ENCODE results near the gene RCOR3.

RCOR3 gene

DNA sequence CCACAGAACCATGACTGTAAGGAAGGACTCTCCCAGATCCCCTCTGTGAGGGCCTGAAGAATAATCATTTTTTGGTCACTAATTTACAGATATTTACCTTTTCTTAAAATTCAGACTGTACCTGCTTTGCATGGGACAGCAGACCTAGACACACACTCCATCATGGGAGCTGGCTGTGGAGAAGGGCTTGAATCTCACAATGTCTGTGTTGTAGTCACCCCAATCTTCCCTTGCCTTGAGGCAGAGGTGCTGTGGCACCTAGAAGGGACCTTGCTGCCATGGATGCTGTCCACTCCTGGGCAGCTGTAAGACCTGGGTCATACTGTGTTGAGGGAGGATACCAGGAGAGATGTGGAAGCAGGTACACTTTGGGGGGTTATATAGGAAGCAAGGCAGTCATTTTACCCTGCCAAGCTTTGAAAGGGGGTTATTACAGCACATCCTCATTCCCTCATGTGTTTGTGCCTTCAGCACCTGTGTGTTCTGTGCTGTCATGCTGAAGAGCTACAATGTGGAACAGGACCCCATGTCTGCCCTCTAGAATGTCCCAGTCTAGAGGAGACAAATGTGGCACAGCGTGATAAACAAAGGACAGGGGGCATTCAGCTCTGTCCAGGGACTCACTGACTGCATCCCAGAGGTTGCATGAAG lies 94.5 kb downstream of the RCOR3 start:
- DNase-seq (ENCODE audit: low read depth) = no peak
- no peak overlapping the region for H3K4me3 ChIP-seq (ENCODE audit: low read depth, low read length)
- TF ChIP-seq, protein P1, sequence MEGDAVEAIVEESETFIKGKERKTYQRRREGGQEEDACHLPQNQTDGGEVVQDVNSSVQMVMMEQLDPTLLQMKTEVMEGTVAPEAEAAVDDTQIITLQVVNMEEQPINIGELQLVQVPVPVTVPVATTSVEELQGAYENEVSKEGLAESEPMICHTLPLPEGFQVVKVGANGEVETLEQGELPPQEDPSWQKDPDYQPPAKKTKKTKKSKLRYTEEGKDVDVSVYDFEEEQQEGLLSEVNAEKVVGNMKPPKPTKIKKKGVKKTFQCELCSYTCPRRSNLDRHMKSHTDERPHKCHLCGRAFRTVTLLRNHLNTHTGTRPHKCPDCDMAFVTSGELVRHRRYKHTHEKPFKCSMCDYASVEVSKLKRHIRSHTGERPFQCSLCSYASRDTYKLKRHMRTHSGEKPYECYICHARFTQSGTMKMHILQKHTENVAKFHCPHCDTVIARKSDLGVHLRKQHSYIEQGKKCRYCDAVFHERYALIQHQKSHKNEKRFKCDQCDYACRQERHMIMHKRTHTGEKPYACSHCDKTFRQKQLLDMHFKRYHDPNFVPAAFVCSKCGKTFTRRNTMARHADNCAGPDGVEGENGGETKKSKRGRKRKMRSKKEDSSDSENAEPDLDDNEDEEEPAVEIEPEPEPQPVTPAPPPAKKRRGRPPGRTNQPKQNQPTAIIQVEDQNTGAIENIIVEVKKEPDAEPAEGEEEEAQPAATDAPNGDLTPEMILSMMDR (IDR thresholded peaks at IDR 0.05; ENCODE audit: control insufficient read depth, extremely low read depth, insufficient read depth) = no peak

DNA sequence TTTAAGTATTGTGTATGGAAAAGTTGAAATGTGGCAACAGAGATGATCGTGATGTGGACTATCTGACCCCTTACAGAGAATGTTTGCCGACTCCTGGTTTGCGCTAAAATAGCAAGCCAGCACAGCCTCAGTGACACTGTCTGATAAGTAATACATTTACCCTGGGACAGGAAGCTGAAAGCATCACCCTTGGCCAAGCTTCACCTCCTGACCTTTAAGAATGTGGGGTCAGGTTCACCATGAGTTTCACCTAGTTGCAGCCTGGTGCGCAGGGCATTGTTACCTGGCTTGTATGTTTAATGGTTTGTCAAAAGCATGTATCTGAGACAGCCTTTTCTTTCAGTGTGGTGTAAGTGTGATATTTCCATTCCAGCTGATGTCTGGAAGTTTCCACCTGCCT lies 96.7 kb downstream of the RCOR3 start:
- TF ChIP-seq, protein P1 (IDR thresholded peaks at IDR 0.05; ENCODE audit: control insufficient read depth, extremely low read depth, insufficient read depth) = no peak
- no peak overlapping the region for H3K4me3 ChIP-seq (ENCODE audit: low read depth, low read length)
- no peak for DNase-seq (ENCODE audit: low read depth)

DNA sequence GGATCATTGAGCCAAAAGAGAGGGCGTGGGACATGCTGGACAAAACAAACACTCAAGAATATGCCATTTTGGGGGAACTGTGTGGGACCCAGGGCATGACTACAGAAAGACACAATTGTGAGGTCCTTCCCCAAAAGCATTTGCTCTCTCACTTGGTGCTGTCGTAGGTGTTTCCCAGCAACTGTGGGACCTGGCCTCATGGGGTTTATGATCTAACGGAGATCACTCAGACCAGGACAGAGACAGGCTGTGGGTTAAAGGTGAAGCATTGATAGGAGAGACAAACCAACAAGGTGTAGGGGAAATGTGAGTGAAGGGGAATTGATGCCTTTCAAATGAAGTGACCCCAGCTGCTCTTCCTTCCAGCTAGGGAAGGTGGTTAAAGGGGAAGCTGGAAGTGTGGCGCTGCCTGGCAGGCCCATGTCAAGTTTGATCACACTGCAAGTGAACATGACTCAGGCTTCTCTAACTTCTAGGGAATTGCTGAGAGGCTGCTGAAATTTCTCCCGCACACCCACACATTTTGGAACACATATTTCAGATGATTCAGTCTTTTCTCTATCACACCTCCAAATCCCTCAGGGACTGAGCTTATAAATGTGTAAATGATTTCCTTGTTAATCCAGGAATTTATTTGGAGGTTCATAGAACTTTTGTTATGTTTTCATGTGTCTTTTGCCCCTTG lies 97.7 kb downstream of the RCOR3 start:
- TF ChIP-seq, protein P1 (IDR thresholded peaks at IDR 0.05; ENCODE audit: control insufficient read depth, extremely low read depth, insufficient read depth) = no peak
- DNase-seq (ENCODE audit: low read depth) = no peak
- H3K4me3 ChIP-seq (ENCODE audit: low read depth, low read length) = no peak overlapping the region

DNA sequence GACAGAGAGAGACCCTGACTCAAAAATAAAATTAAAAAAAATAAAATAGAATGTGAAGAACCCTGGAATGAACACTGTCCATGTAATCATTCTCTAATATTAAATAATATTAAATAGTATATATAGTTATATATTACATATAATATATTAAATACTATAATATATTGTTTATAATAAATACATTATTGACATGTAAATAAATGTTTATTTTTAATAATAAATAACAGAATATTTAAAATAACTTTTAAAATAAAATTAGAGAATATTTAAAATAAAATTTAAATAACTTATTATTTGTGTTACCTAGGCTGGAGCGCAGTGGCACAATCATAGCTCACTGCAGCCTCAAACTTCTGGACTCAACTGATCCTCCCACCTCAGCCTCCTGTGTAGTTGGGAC lies 99.5 kb downstream of the RCOR3 start:
- no peak for DNase-seq (ENCODE audit: low read depth)
- H3K4me3 ChIP-seq (ENCODE audit: low read depth, low read length) = no peak overlapping the region
- TF ChIP-seq, protein P1 (IDR thresholded peaks at IDR 0.05; ENCODE audit: control insufficient read depth, extremely low read depth, insufficient read depth) = no peak

DNA sequence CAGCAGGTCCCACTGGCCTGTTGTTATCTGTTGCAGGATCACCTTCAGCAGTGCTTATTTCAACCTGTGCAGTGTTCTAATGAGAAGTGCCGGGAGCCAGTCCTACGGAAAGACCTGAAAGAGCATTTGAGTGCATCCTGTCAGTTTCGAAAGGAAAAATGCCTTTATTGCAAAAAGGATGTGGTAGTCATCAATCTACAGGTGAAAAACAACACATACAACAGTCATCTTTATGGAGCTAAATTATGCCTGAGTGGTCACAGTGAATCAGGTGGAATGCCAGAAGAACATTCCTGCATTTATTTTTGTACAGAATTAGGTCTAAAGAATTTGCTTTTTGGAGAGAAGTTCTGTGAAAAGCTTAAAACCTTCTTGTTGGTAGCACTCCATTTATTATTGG lies 100.7 kb downstream of the RCOR3 start:
- TF ChIP-seq, protein P1 (IDR thresholded peaks at IDR 0.05; ENCODE audit: control insufficient read depth, extremely low read depth, insufficient read depth) = no peak
- DNase-seq (ENCODE audit: low read depth) = no peak
- no peak overlapping the region for H3K4me3 ChIP-seq (ENCODE audit: low read depth, low read length)

DNA sequence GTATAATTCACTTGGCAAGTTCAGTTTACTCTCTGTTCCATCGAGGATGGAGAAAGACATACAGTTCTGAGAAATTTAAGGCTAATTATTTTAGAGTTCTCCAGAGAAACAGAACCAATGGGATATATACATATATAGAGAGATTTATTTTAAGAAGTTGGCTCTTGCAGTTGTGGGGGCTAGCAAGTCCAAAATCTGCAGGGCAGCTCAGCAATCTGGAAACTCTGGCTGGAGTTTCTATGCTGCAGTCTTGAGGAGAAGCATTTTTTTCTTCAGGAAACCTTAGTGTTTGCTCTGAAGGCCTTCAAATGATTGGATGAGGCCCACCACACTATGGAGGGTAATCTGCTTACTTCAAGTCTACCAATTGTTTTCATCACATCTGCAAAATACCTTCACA lies 102.0 kb downstream of the RCOR3 start:
- no peak for DNase-seq (ENCODE audit: low read depth)
- H3K4me3 ChIP-seq (ENCODE audit: low read depth, low read length) = no peak overlapping the region
- TF ChIP-seq, protein P1 (IDR thresholded peaks at IDR 0.05; ENCODE audit: control insufficient read depth, extremely low read depth, insufficient read depth) = no peak

Measured in LNCaP clone FGC (cell line).